H1 (cell line): ENCODE data around the gene PIP5K1B. TPM values are rescaled to one million over a fixed set of nuclear protein-coding genes. Genes with fewer than 3 reads are reported as not detected.
A peak's percentile ranks its signal among the peaks of the same experiment; 100 is the strongest.

ENCODE experiments used
- CTCF ChIA-PET: fragments of 300-600 bp; sonication (Branson Sonifier 250); formaldehyde crosslinking; loops from one replicate; lab custom pipeline; 2021; ENCODE audit not compliant: partially characterized antibody; lab: Charles Lee
- POLR2A ChIA-PET: fragments of 300-600 bp; sonication (Branson Sonifier 250); formaldehyde crosslinking; loops from one replicate; lab custom pipeline; 2021; ENCODE audit warnings: inconsistent platforms; ENCODE audit not compliant: partially characterized antibody; lab: Charles Lee
- DNase-seq, 2 experiments: peaks; one replicate each; pipeline versions ENCODE4 v3.0.0 to v3.0.0-alpha.2; 2010 to 2022; ENCODE audit warnings: low spot score in 2 of 2, low read depth in 1 of 2, mixed read lengths in 1 of 2
- FAIRE-seq: peaks from 2 replicates; lab custom pipeline; 2011; peaks lifted over from hg19 to GRCh38; lab: Jason Lieb, UNC
- H2AFZ ChIP-seq: 2 replicates; pipeline ENCODE4 v1.8.1; 2012; ENCODE audit warnings: low read length, inconsistent platforms
- H2AK5ac ChIP-seq: 2 replicates; pipeline ENCODE4 v1.6.1; 2013; ENCODE audit warnings: low read depth, low read length
- H2BK120ac ChIP-seq: replicated peaks from 2 replicates; pipeline ENCODE3; 2013; ENCODE audit warnings: low read depth, low read length, inconsistent platforms
- H2BK12ac ChIP-seq: 2 replicates; pipeline ENCODE4 v1.6.1; 2013; ENCODE audit warnings: low read depth, low read length
- H2BK15ac ChIP-seq: 2 replicates; pipeline ENCODE4 v1.6.1; 2013; ENCODE audit warnings: low read length
- H2BK20ac ChIP-seq: 2 replicates; pipeline ENCODE4 v1.6.1; 2013; ENCODE audit warnings: low read length
- H2BK5ac ChIP-seq: 2 replicates; pipeline ENCODE4 v1.6.1; 2013; ENCODE audit warnings: low read depth, low read length
- H3K14ac ChIP-seq: 2 replicates; pipeline ENCODE4 v1.6.1; 2013; ENCODE audit warnings: inconsistent platforms; ENCODE audit not compliant: insufficient read length
- H3K18ac ChIP-seq: 2 replicates; pipeline ENCODE4 v1.6.1; 2013; ENCODE audit warnings: low read length; ENCODE audit errors: extremely low read depth
- H3K23ac ChIP-seq: 2 replicates; pipeline ENCODE4 v1.6.1; 2013; ENCODE audit warnings: inconsistent platforms; ENCODE audit not compliant: insufficient read length
- H3K23me2 ChIP-seq: 2 replicates; pipeline ENCODE4 v1.6.1; 2013; ENCODE audit warnings: low read depth, low read length
- H3K27ac ChIP-seq: 2 replicates; pipeline ENCODE4 v1.6.1; 2011; ENCODE audit warnings: low read depth, low read length, inconsistent platforms
- H3K27me3 ChIP-seq, 4 experiments: replicated peaks in 1 of 4; 1 replicate in 1 of 4; 2 replicates in 3 of 4; pipeline versions ENCODE4 v1.6.1 to v1.8.1; 2011 to 2013; ENCODE audit warnings: low read length in 3 of 4, mild to moderate bottlenecking in 3 of 4, inconsistent platforms in 2 of 4, mixed read lengths in 2 of 4, moderate library complexity in 1 of 4; ENCODE audit not compliant: control insufficient read depth in 3 of 4, insufficient read depth in 3 of 4; ENCODE audit errors: extremely low read depth in 1 of 4
- H3K36me3 ChIP-seq, 4 experiments: 2 replicates each; pipeline versions ENCODE4 v1.6.1 to v1.8.1; 2011 to 2013; ENCODE audit warnings: mild to moderate bottlenecking in 4 of 4, low read length in 3 of 4, moderate library complexity in 2 of 4, control low read depth in 1 of 4, inconsistent platforms in 1 of 4; ENCODE audit not compliant: insufficient read depth in 4 of 4, control insufficient read depth in 2 of 4
- H3K4ac ChIP-seq: replicated peaks from 2 replicates; pipeline ENCODE3; 2013; ENCODE audit warnings: low read length, low read depth, mixed read lengths, inconsistent platforms; ENCODE audit not compliant: insufficient read length
- H3K4me1 ChIP-seq, 4 experiments: replicated peaks in 1 of 4; 1 replicate in 1 of 4; 2 replicates in 3 of 4; pipeline versions ENCODE4 v1.6.1 to v1.8.1; 2011 to 2013; ENCODE audit warnings: low read length in 3 of 4, inconsistent platforms in 2 of 4, mixed read lengths in 1 of 4; ENCODE audit not compliant: insufficient read depth in 4 of 4, control insufficient read depth in 3 of 4
- H3K4me2 ChIP-seq, 2 experiments: 2 replicates each; pipeline versions ENCODE4 v1.6.1 to v1.8.1; 2011 to 2013; ENCODE audit warnings: low read depth in 2 of 2, low read length in 2 of 2, control low read depth in 1 of 2, inconsistent platforms in 1 of 2, mild to moderate bottlenecking in 1 of 2; ENCODE audit not compliant: insufficient read depth in 1 of 2
- H3K4me3 ChIP-seq, 4 experiments: fragments of 200-600, 300-600 bp in 1 of 4; sonication (generic), shearing (Covaris generic), sonication (Bioruptor Twin) in 1 of 4; 2 replicates each; pipeline versions ENCODE4 v1.5.1 to v1.8.1; 2011 to 2016; ENCODE audit warnings: low read length in 4 of 4, low read depth in 3 of 4, control low read depth in 2 of 4, inconsistent platforms in 2 of 4, mild to moderate bottlenecking in 2 of 4, mixed read lengths in 1 of 4, moderate library complexity in 1 of 4; ENCODE audit not compliant: insufficient read depth in 2 of 4; ENCODE audit errors: extremely low read depth in 1 of 4
- H3K56ac ChIP-seq: replicated peaks from 2 replicates; pipeline ENCODE3; 2013; ENCODE audit warnings: low read depth, mild to moderate bottlenecking, mixed read lengths, low read length, inconsistent platforms; ENCODE audit not compliant: insufficient read length
- H3K79me1 ChIP-seq: 2 replicates; pipeline ENCODE4 v1.6.1; 2013; ENCODE audit warnings: low read depth, low read length, control low read depth
- H3K79me2 ChIP-seq, 2 experiments: 2 replicates each; pipeline versions ENCODE4 v1.6.1 to v1.8.1; 2012 to 2013; ENCODE audit warnings: low read length in 2 of 2, mild to moderate bottlenecking in 2 of 2, inconsistent platforms in 1 of 2; ENCODE audit not compliant: insufficient read depth in 2 of 2, control insufficient read depth in 1 of 2
- H3K9ac ChIP-seq, 4 experiments: replicated peaks in 1 of 4; 1 replicate in 1 of 4; 2 replicates in 3 of 4; pipeline versions ENCODE4 v1.6.1 to v1.8.1; 2011 to 2013; ENCODE audit warnings: low read depth in 3 of 4, low read length in 3 of 4, control low read depth in 2 of 4, mild to moderate bottlenecking in 2 of 4, moderate library complexity in 2 of 4, inconsistent platforms in 1 of 4; ENCODE audit errors: extremely low read depth in 1 of 4
- H3K9me3 ChIP-seq, 2 experiments: 2 replicates each; pipeline versions ENCODE4 v1.6.1 to v1.8.1; 2012 to 2013; ENCODE audit warnings: mild to moderate bottlenecking in 2 of 2, moderate library complexity in 2 of 2, control low read depth in 1 of 2, inconsistent platforms in 1 of 2, low read depth in 1 of 2, low read length in 1 of 2, mixed read lengths in 1 of 2; ENCODE audit not compliant: insufficient read depth in 2 of 2
- H4K20me1 ChIP-seq, 2 experiments: replicated peaks in 1 of 2; 2 replicates each; pipeline versions ENCODE3 to v1.8.1; 2011 to 2013; ENCODE audit warnings: inconsistent platforms in 2 of 2, low read length in 2 of 2, mild to moderate bottlenecking in 1 of 2; ENCODE audit not compliant: insufficient read depth in 2 of 2, control insufficient read depth in 1 of 2
- H4K5ac ChIP-seq: 2 replicates; pipeline ENCODE4 v1.6.1; 2013; ENCODE audit warnings: low read length, low read depth, mixed read lengths, inconsistent platforms; ENCODE audit not compliant: insufficient read length
- H4K8ac ChIP-seq: 2 replicates; pipeline ENCODE4 v1.8.0; 2013; ENCODE audit warnings: mild to moderate bottlenecking, moderate library complexity, low read length, inconsistent platforms; ENCODE audit not compliant: insufficient read depth; ENCODE audit errors: extremely low read depth
- H4K91ac ChIP-seq: replicated peaks from 2 replicates; pipeline ENCODE3; 2013; ENCODE audit warnings: low read length, mixed read lengths, inconsistent platforms; ENCODE audit not compliant: insufficient read length
- CHD1 ChIP-seq: IDR thresholded peaks from 2 replicates; pipeline ENCODE4 v1.6.1; 2012; ENCODE audit warnings: low read depth, low read length, improper control_type of control experiment
- GABPA ChIP-seq: IDR thresholded peaks from 2 replicates; pipeline ENCODE4 v1.6.1; 2011; ENCODE audit warnings: mild to moderate bottlenecking, low read length, moderate library complexity, borderline replicate concordance; ENCODE audit not compliant: insufficient read depth
- KDM1A ChIP-seq: fragments of 200-600, 300-600 bp; sonication (generic); IDR thresholded peaks from 2 replicates; pipeline ENCODE4 v1.7.1; 2016; ENCODE audit warnings: mild to moderate bottlenecking, low read length, borderline replicate concordance
- PHF8 ChIP-seq: fragments of 200-600 bp; sonication (generic); conservative IDR thresholded peaks from 2 replicates; pipeline ENCODE4 v1.7.1; 2012; ENCODE audit warnings: low read depth, mild to moderate bottlenecking, inconsistent platforms, low read length, moderate library complexity
- RNF2 ChIP-seq: fragments of 200-900, 300-1000 bp; sonication (generic); IDR thresholded peaks from 2 replicates; pipeline ENCODE4 v1.7.1; 2016; ENCODE audit warnings: borderline replicate concordance, low read depth, mild to moderate bottlenecking, antibody characterized with exemption, low read length; ENCODE audit not compliant: poor library complexity, severe bottlenecking; ENCODE audit errors: missing control alignments
- polyA plus RNA-seq, 7 experiments: library from polyadenylated mRNA; depleted of rRNA in 3 of 7; stranded (reverse) in 5 of 7; unstranded in 2 of 7; fragments of >200 nt in 5 of 7; fragments of 200-250 nt in 2 of 7; gene quantifications; 1 replicate in 5 of 7; 2 replicates in 1 of 7; 4 replicates in 1 of 7; pipeline versions ENCODE4 v1.2.1 to v1.2.3, GENCODE V29; 2011 to 2013; ENCODE audit warnings: missing spikeins in 2 of 7, mixed read lengths in 2 of 7
- total RNA-seq: library from RNA; stranded (reverse); fragmentation: NEBNext Ultra II Directional; extraction: Animal tissue kit (Norgen Biotek cat#: 25700); gene quantifications from 2 replicates; pipeline ENCODE4 v1.2.1, GENCODE V29; 2021

Gene PIP5K1B
- total and polyA plus RNA-seq, 2 of the 8 experiments (the other 6 are each of a cell fraction or from before 2014, with no cell fraction given), result 4.7 to 7.7 TPM

DNA sequence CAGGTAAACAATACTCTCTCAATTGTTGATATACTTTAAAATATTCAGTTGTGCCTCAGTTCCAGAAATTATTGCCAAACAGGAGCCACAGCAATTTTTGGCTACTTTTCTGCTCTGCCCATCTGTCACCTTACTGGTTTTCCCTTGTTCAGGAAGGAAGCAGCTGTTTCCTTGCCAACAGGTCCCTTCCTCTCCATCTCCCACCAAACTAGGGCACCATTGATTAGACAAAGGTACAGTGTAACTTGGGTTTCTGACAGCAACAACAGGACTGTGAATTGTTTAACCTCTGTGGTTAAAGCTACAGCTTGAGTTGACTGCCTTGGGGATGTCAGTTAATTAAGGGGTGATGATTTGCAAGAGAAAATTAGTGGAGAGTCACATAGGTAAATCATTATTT is 76.9 kb downstream of the PIP5K1B start:
- POLR2A ChIA-PET, result no interaction called here
- H3K4me2 ChIP-seq, result peak overlapping the region in 1 of 2 experiments; percentile 24; a peak in 2 of 4 replicates
- no peak overlapping the region for H3K14ac ChIP-seq
- no peak overlapping the region for H3K9ac ChIP-seq
- CTCF ChIA-PET, result no interaction called here
- no peak overlapping the region for H2BK12ac ChIP-seq
- FAIRE-seq (no peak), DNase-seq (no peak)
- no peak for TF ChIP-seq GABPA
- no peak for TF ChIP-seq KDM1A
- TF ChIP-seq PHF8, result no peak
- TF ChIP-seq RNF2, result no peak
- no peak for TF ChIP-seq CHD1
- H2BK5ac ChIP-seq, result no peak overlapping the region
- H2AFZ ChIP-seq, result no peak overlapping the region
- H3K4me3 ChIP-seq, result no peak overlapping the region
- H3K27ac ChIP-seq, result no peak overlapping the region
- H4K91ac ChIP-seq, result no peak overlapping the region
- H3K79me1 ChIP-seq, result peaks cover 4% of the 10 kb centered on the region; the same call in 1 of the 2 replicates
- H2BK120ac ChIP-seq, result no peak overlapping the region
- H4K8ac ChIP-seq, result no peak overlapping the region
- H3K79me2 ChIP-seq, result peaks cover 0 to 35% of the 10 kb centered on the region in 2 experiments; a peak in 2 of 4 replicates
- H3K23ac ChIP-seq, result no peak overlapping the region
- peaks cover 9% of the 10 kb centered on the region for H3K23me2 ChIP-seq
- H4K5ac ChIP-seq, result no peak overlapping the region
- H4K20me1 ChIP-seq, result peaks cover 2 to 7% of the 10 kb centered on the region in 2 experiments
- no peaks in the 10 kb centered on the region for H3K9me3 ChIP-seq
- H3K36me3 ChIP-seq, result no peaks in the 10 kb centered on the region
- H2BK15ac ChIP-seq, result no peak overlapping the region
- no peak overlapping the region for H3K18ac ChIP-seq
- no peak overlapping the region for H3K56ac ChIP-seq
- no peak overlapping the region for H2BK20ac ChIP-seq
- no peak overlapping the region for H3K4ac ChIP-seq
- no peaks in the 10 kb centered on the region for H3K27me3 ChIP-seq
- peaks cover 0 to 7% (median 3%) of the 10 kb centered on the region in 4 experiments; a peak in 3 of 7 replicates for H3K4me1 ChIP-seq
- no peak overlapping the region for H2AK5ac ChIP-seq
